Mesodermal cell (in vitro differentiated cells): ENCODE measurements around the gene RAB6D.
"Not testable (repeated sequence)": the region's sequence is repeated elsewhere in the genome, so short reads cannot be mapped to it uniquely, and the experiment has no call there.

ENCODE experiments used
- H3K27ac ChIP-seq: 2 replicates; pipeline ENCODE4 v1.7.0; 2013; ENCODE audit warnings: mild to moderate bottlenecking, low read depth, low read length, moderate library complexity; ENCODE audit not compliant: severe bottlenecking
- H3K36me3 ChIP-seq: 2 replicates; pipeline ENCODE4 v1.7.1; 2013; ENCODE audit warnings: mild to moderate bottlenecking, low read length, moderate library complexity; ENCODE audit not compliant: control insufficient read depth, insufficient read depth
- H3K4me1 ChIP-seq: one replicate; pipeline ENCODE4 v1.7.1; 2013; ENCODE audit warnings: mild to moderate bottlenecking, low read length; ENCODE audit not compliant: insufficient read depth, control insufficient read depth, poor library complexity, severe bottlenecking
- H3K4me3 ChIP-seq: 2 replicates; pipeline ENCODE4 v1.7.0; 2013; ENCODE audit warnings: low read length, control low read depth, mild to moderate bottlenecking; ENCODE audit not compliant: insufficient read depth, poor library complexity, severe bottlenecking; ENCODE audit errors: extremely low read depth
- H3K9me3 ChIP-seq: 2 replicates; pipeline ENCODE4 v1.7.1; 2013; ENCODE audit warnings: mild to moderate bottlenecking, low read length, moderate library complexity; ENCODE audit not compliant: control insufficient read depth
- WGBS, 2 experiments: methylation state at CpG; one replicate each; pipeline ENCODE4 v1.1.5; 2013; ENCODE audit warnings: missing lambda C conversion rate in 2 of 2; ENCODE audit not compliant: insufficient coverage in 2 of 2; 5-methylcytosine and 5-hydroxymethylcytosine counted together

RAB6D gene

DNA sequence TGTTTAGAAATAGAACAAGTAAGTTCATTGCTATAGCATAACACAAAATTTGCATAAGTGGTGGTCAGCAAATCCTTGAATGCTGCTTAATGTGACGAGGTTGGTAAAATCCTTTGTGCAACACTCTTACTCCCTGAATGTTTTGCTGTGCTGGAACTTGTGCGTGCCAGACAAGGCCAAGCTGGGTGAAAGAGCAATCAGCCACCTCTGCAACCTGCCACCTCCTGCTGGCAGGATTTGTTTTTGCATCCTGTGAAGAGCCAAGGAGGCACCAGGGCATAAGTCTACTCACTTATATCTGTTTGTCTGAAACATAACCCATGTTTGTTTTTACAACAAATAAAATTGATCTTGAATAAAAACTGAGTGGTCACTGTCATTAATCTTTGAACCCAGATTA is 53.0 kb downstream of the RAB6D start:
- not testable (repeated sequence) for H3K9me3 ChIP-seq, H3K4me3 ChIP-seq, H3K36me3 ChIP-seq, H3K27ac ChIP-seq, H3K4me1 ChIP-seq
- WGBS, 2 experiments = 90% methylated on average over 2 of the region's 2 CpGs; no CpG with 5 or more reads in 1 of the 2 experiments
